ENCODE results near the gene METTL9. TPM values are rescaled to one million over a fixed set of nuclear protein-coding genes. Genes with fewer than 3 reads are reported as not detected.
"Not testable (repeated sequence)": the region's sequence is repeated elsewhere in the genome, so short reads cannot be mapped to it uniquely, and the experiment has no call there.

Gene METTL9
- total and polyA plus RNA-seq, 3 donors from 2014 or later: 42.4 to 77.5 (median 70.5) TPM

DNA sequence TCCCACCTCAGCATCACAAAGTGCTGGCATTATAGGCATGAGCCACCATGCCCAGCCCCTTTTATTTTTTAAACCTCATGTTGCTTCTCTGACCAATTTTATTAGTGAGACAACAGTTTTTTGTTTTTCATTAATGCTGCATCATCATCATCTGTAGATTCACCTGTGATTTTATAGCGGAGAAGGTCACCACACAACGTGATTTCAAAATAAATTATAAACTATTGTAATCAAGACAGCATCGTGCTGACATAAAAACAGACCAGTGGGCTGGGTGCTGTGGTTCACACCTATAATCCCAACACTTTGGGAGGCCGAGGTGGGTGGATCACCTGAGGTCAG is 28.7 kb upstream of the METTL9 start:
- TF ChIP-seq POLR2A (IDR thresholded peaks at IDR 0.05): no peak
- TF ChIP-seq, protein P1, sequence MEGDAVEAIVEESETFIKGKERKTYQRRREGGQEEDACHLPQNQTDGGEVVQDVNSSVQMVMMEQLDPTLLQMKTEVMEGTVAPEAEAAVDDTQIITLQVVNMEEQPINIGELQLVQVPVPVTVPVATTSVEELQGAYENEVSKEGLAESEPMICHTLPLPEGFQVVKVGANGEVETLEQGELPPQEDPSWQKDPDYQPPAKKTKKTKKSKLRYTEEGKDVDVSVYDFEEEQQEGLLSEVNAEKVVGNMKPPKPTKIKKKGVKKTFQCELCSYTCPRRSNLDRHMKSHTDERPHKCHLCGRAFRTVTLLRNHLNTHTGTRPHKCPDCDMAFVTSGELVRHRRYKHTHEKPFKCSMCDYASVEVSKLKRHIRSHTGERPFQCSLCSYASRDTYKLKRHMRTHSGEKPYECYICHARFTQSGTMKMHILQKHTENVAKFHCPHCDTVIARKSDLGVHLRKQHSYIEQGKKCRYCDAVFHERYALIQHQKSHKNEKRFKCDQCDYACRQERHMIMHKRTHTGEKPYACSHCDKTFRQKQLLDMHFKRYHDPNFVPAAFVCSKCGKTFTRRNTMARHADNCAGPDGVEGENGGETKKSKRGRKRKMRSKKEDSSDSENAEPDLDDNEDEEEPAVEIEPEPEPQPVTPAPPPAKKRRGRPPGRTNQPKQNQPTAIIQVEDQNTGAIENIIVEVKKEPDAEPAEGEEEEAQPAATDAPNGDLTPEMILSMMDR (IDR thresholded peaks at IDR 0.05): no peak
- Histone ChIP-seq H3K27ac (no peak overlapping the region), H3K27me3 (no peaks in the 10 kb centered on the region), H3K4me1 (no peaks in the 10 kb centered on the region), H3K9me3 (no peaks in the 10 kb centered on the region), H3K4me3 (no peak overlapping the region), H3K36me3 (ENCODE audit: low read depth, missing control alignments) (no peaks in the 10 kb centered on the region)
- 88 to 92% methylated on average over 4 of the region's 4 CpGs for WGBS, 2 donors
- intact Hi-C loops (cut with DNase I; ENCODE audit: low total_unique reads): no loop called here
- no peak for DNase-seq

DNA sequence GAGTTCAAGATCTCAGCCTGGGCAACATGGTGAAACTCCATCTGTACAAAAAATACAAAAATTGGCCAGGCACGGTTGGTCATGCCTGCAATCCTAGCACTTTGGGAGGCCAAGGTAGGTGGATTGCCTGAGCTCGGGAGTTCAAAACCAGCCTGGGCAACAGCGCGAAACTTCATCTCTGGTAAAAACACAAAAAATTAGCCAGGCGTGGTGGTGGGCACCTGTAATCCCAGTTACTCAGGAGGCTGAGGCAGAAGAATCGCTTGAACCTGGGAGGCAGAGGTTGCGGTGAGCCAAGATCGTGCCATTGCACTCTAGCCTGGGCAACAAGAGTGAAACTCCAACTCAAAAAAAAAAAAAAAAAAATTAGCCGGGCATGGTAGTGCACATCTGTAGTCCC is 25.9 kb upstream of the METTL9 start:
- H3K27me3 ChIP-seq; H3K27ac ChIP-seq; DNase-seq; H3K4me3 ChIP-seq; H3K4me1 ChIP-seq; intact Hi-C loops (cut with DNase I; ENCODE audit: low total_unique reads); H3K36me3 ChIP-seq (ENCODE audit: low read depth, missing control alignments); H3K9me3 ChIP-seq: not testable (repeated sequence)
- 94 to 95% methylated on average over 9 of the region's 9 CpGs for WGBS, 2 donors

DNA sequence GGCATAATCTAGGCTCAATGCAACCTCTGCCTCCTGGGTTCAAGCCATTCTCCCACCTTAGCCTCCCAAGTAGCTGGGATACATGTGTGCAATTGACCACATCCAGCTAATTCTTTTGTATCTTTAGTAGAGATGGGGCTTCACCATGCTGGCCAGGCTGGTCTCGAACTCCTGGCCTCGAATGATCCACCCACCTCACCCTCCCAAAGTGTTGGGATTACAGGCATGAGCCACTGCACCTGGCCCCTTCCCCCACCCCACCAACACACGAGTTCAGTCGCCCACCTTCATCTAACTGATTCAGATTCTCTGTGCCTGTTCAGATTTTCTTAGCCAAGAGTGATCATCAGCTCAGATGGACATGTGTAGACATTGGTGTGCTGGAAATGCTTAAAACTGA is 25.0 kb upstream of the METTL9 start:
- H3K4me1 ChIP-seq: no peaks in the 10 kb centered on the region
- H3K27ac ChIP-seq: no peak overlapping the region
- no peak for DNase-seq
- H3K27me3 ChIP-seq: no peaks in the 10 kb centered on the region
- no peak overlapping the region for H3K4me3 ChIP-seq
- no peaks in the 10 kb centered on the region for H3K36me3 ChIP-seq (ENCODE audit: low read depth, missing control alignments)
- WGBS, 2 donors: 81 to 91% methylated on average over 4 of the region's 4 CpGs
- intact Hi-C loops (cut with DNase I; ENCODE audit: low total_unique reads): no loop called here
- no peak for TF ChIP-seq POLR2A (IDR thresholded peaks at IDR 0.05)
- TF ChIP-seq, protein P1 (IDR thresholded peaks at IDR 0.05): no peak
- no peaks in the 10 kb centered on the region for H3K9me3 ChIP-seq

DNA sequence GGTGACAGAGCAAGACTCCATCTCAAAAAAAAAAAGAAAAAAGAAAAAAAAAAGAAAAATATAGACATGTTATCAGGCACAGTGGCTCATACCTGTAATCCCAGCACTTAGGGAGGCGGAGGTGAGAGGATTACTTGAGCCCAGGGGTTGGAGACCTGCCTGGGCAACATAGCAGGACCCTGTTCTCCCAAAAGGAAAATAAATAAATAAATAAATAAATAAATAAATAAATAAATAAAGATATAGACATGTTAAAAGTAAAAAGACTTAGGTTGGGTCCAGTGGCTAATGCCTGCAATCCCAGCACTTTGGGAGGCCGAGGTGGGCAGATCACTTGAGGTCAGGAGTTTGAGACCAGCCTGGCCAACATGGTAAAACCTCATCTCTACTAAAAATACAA is 23.1 kb upstream of the METTL9 start:
- H3K27ac ChIP-seq; H3K27me3 ChIP-seq; H3K4me1 ChIP-seq; H3K36me3 ChIP-seq (ENCODE audit: low read depth, missing control alignments); H3K9me3 ChIP-seq; H3K4me3 ChIP-seq; intact Hi-C loops (cut with DNase I; ENCODE audit: low total_unique reads); DNase-seq: not testable (repeated sequence)
- WGBS, 2 donors: 91 to 95% methylated on average over 2 of the region's 2 CpGs

DNA sequence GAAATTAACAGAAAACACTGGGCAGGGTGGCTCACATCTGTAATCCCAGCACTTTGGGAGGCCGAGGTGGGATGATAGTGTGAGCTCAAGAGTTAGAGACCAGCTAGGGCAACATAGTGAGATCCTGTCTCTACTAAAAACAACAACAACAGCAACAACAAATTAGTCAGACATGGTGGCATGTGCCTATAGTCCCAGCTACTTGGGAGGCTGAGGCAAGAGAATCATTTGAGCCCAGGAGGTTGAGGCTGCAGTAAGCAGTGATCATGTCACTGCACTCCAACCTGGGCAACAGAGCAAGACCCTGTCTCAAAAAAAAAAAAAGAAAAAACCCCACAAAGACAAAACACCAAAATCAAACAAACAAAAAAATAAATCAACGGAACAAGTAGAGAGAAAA is 21.9 kb upstream of the METTL9 start:
- H3K9me3 ChIP-seq; H3K4me3 ChIP-seq; intact Hi-C loops (cut with DNase I; ENCODE audit: low total_unique reads); H3K27ac ChIP-seq; H3K36me3 ChIP-seq (ENCODE audit: low read depth, missing control alignments); DNase-seq; H3K4me1 ChIP-seq; H3K27me3 ChIP-seq: not testable (repeated sequence)
- WGBS, 2 donors: 86 to 91% methylated on average over 2 of the region's 2 CpGs

DNA sequence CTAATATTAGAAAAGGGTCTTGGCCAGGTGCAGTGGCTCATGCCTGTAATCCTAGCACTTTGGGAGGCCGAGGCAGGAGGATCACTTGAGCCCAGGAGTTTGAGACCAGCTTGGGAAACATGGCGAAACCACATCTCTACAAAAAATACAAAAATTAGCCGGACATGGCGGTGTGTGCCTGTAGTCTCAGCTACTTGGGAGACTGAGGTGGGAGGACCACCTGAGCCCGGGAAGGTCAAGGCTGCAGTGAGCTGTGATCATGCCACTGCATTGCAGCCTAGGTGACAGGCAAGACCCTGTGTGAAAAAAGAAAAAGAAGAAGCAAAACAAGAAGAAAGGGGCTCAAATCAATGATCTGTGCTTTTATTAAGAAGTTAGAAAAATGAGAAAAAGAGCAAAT is 21.1 kb upstream of the METTL9 start:
- intact Hi-C loops (cut with DNase I; ENCODE audit: low total_unique reads); H3K27ac ChIP-seq; H3K9me3 ChIP-seq; H3K27me3 ChIP-seq; DNase-seq; H3K4me3 ChIP-seq; H3K36me3 ChIP-seq (ENCODE audit: low read depth, missing control alignments); H3K4me1 ChIP-seq: not testable (repeated sequence)
- 85 to 90% methylated on average over 5 of the region's 5 CpGs for WGBS, 2 donors

DNA sequence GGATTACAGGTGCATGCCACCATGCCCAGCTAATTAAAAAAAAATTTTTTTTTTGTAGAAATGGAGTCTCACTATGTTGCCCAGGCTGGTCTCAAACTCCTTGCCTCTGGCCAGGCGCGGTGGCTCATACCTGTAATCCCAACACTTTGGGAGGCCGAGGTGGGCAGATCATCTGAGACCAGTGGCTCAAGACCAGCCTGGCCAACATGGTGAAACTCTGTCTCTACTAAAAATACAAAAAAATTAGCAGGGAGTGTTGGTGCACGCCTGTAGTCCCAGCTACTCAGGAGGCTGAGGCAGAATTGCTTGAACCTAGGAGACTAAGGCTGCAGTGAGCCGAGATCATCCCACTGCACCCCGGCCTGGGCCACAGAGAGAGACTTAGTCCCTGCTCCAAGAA is 19.2 kb upstream of the METTL9 start:
- WGBS, 2 donors: 90 to 93% methylated on average over 6 of the region's 6 CpGs
- intact Hi-C loops (cut with DNase I; ENCODE audit: low total_unique reads): loop anchor here (5.0 kb wide), 2 partner anchors 127 to 1117 kb away; no protein-coding TSS in a partner anchor
- DNase-seq: not testable (repeated sequence)

More for the DNA sequence above, 19.2 kb upstream of the METTL9 start:
- not testable (repeated sequence) for H3K4me3 ChIP-seq; H3K27me3 ChIP-seq; H3K9me3 ChIP-seq; H3K4me1 ChIP-seq; H3K36me3 ChIP-seq (ENCODE audit: low read depth, missing control alignments); H3K27ac ChIP-seq
